Measurements from ENCODE around the gene MAFG. TPM values are rescaled to one million over a fixed set of nuclear protein-coding genes. Genes with fewer than 3 reads are reported as not detected.

MAFG gene
- total and polyA plus RNA-seq, 9 of the 15 experiments (the other 6 are each of a cell fraction or from before 2014, with no cell fraction given), result 1.1 to 58.1 (median 24.9) TPM

DNA sequence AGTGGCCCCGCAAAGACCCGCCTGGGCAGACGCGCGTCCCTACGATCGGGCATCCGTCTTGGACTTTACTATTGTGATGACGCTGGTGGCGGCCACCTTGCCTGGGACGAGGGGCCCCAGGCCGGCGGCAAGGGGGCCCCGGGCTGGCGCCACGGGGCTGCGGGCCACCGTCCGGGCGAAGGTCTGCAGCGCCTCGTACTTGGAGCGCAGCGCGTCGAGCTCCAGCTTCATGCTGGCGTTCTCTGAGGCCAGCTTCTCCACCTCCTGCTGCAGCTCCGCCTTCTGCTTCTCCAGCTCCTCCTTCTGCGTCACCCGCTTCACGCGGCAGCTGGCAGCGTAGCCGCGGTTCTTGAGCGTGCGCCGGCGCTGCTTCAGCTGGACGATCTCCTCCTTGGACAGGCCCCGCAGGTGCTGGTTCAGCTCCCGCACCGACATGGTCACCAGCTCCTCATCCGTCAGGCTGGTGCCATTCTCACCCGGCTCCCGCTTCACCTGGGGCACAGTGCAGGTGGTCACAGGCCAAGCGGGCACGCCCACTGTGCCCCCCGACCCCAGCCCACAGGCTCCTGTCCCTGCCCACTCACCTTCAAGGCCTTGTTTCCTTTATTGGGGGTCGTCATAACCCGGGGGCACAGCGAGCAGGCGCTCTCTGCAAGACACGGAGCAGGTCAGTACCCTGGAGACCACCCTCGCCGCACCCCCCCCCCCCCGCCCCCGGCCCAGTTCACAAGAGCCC lies 4.8 kb downstream of the MAFG start:
- Histone ChIP-seq H2AFZ (ENCODE audit: low read depth, low read length) (no peak overlapping the region), H3K4me1 (replicated peaks in 1 of 2; ENCODE audit: control insufficient read depth in 2 of 2, insufficient read depth in 2 of 2, low read length in 2 of 2) (peaks cover 46 to 91% of the 10 kb centered on the region in 2 experiments), H3K9me3 (replicated peaks; ENCODE audit: control insufficient read depth, insufficient read depth, low read depth, low read length) (no peaks in the 10 kb centered on the region), H3K27me3 (ENCODE audit: control insufficient read depth in 2 of 2, insufficient read depth in 2 of 2, low read length in 2 of 2) (no peaks in the 10 kb centered on the region), H3K9ac (ENCODE audit: insufficient read depth in 1 of 2, low read depth in 2 of 2, low read length in 2 of 2) (peak overlapping the region; percentile 75 to 95), H3K79me2 (ENCODE audit: control insufficient read depth, insufficient read depth, low read length) (peaks cover 96% of the 10 kb centered on the region), H3K4me3 (peak overlapping the region; percentile 53), H4K20me1 (replicated peaks; ENCODE audit: control insufficient read depth, insufficient read depth, low read length) (peaks cover 24% of the 10 kb centered on the region; the same call in 1 of the 2 replicates), H3K4me2 (ENCODE audit: insufficient read depth, low read length) (peak overlapping the region; percentile 89), H3K9me1 (ENCODE audit: control insufficient read depth, insufficient read depth, low read length) (peaks cover 6% of the 10 kb centered on the region), H3K36me3 (ENCODE audit: control insufficient read depth, insufficient read depth, low read length) (peaks cover 44% of the 10 kb centered on the region), H3K27ac (ENCODE audit: extremely low read depth, low read depth, low read length) (peak overlapping the region; percentile 98)
- intact Hi-C loops (cut with micrococcal nuclease), result no loop called here
- CTCF ChIA-PET (ENCODE audit: low intra/inter-chr PET ratio), result no interaction called here
- peak; percentile 93 for FAIRE-seq
- in situ Hi-C loops (cut with MboI), result no loop called here
- WGBS (ENCODE audit: insufficient coverage, low coverage, missing lambda C conversion rate), result 9% methylated on average over 44 of the region's 58 CpGs
- ATAC-seq, result peak; percentile 43
- BruUV-seq (replicated peaks), result TSS peak; percentile 21
- POLR2A ChIA-PET, result interaction anchor here (0.6 to 4.8 kb wide), 14 partner anchors 7 to 221 kb away, joined by 3 to 46 read pairs (median 4); partner anchors contain the start of genes NPB, P4HB and PCYT2
- DNase-seq (ENCODE audit: extremely low read depth in 1 of 4, low spot score in 3 of 4), result peak in 2 of 4 experiments; percentile 38 to 89
- TF ChIP-seq, protein P1, sequence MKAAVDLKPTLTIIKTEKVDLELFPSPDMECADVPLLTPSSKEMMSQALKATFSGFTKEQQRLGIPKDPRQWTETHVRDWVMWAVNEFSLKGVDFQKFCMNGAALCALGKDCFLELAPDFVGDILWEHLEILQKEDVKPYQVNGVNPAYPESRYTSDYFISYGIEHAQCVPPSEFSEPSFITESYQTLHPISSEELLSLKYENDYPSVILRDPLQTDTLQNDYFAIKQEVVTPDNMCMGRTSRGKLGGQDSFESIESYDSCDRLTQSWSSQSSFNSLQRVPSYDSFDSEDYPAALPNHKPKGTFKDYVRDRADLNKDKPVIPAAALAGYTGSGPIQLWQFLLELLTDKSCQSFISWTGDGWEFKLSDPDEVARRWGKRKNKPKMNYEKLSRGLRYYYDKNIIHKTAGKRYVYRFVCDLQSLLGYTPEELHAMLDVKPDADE (conservative IDR thresholded peaks at IDR 0.05; ENCODE audit: control insufficient read depth, low read depth, low read length), result peak; percentile 89
- TF ChIP-seq JUND (IDR thresholded peaks at IDR 0.05; ENCODE audit: borderline replicate concordance, low read depth, low read length) (peak; percentile 35; the same call in 1 of the 2 replicates), JUND (tag; IDR thresholded peaks at IDR 0.05; ENCODE audit: borderline replicate concordance, low read depth, low read length) (peak; percentile 31; the same call in 1 of the 3 replicates), CCNT2 (IDR thresholded peaks at IDR 0.05; ENCODE audit: borderline replicate concordance, extremely low read depth, insufficient read length, low read depth, low read length) (peak; percentile 24), TGIF2 (CRISPR knock-in tag; IDR thresholded peaks at IDR 0.05) (0 out of 2 replicates have a peak, but pooled peaks have one; percentile 26), POLR2G (IDR thresholded peaks at IDR 0.05; ENCODE audit: low read depth, low read length) (peak; percentile 79)
- TF ChIP-seq, protein P2, sequence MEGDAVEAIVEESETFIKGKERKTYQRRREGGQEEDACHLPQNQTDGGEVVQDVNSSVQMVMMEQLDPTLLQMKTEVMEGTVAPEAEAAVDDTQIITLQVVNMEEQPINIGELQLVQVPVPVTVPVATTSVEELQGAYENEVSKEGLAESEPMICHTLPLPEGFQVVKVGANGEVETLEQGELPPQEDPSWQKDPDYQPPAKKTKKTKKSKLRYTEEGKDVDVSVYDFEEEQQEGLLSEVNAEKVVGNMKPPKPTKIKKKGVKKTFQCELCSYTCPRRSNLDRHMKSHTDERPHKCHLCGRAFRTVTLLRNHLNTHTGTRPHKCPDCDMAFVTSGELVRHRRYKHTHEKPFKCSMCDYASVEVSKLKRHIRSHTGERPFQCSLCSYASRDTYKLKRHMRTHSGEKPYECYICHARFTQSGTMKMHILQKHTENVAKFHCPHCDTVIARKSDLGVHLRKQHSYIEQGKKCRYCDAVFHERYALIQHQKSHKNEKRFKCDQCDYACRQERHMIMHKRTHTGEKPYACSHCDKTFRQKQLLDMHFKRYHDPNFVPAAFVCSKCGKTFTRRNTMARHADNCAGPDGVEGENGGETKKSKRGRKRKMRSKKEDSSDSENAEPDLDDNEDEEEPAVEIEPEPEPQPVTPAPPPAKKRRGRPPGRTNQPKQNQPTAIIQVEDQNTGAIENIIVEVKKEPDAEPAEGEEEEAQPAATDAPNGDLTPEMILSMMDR (IDR thresholded peaks at IDR 0.05 in 2 of 3, conservative IDR thresholded peaks at IDR 0.05 in 1 of 3; ENCODE audit: insufficient read depth in 2 of 3, low read depth in 1 of 3, low read length in 3 of 3), result 0 out of 6 replicates have a peak, but pooled peaks of 1 of the 3 experiments have one; percentile 0
- TF ChIP-seq, protein P3, sequence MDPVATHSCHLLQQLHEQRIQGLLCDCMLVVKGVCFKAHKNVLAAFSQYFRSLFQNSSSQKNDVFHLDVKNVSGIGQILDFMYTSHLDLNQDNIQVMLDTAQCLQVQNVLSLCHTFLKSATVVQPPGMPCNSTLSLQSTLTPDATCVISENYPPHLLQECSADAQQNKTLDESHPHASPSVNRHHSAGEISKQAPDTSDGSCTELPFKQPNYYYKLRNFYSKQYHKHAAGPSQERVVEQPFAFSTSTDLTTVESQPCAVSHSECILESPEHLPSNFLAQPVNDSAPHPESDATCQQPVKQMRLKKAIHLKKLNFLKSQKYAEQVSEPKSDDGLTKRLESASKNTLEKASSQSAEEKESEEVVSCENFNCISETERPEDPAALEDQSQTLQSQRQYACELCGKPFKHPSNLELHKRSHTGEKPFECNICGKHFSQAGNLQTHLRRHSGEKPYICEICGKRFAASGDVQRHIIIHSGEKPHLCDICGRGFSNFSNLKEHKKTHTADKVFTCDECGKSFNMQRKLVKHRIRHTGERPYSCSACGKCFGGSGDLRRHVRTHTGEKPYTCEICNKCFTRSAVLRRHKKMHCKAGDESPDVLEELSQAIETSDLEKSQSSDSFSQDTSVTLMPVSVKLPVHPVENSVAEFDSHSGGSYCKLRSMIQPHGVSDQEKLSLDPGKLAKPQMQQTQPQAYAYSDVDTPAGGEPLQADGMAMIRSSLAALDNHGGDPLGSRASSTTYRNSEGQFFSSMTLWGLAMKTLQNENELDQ (CRISPR knock-in tag; IDR thresholded peaks at IDR 0.05; ENCODE audit: borderline replicate concordance), result no peak
